Cardiac fibroblast (primary cell): Measurements from ENCODE around the gene TMEM270.
A peak's percentile ranks its signal among the peaks of the same experiment; 100 is the strongest.

Source experiments
- DNase-seq, 2 donors: peaks; one replicate each; pipeline versions ENCODE4 v3.0.0 to v3.0.0-alpha.2; 2010; ENCODE audit warnings: low read depth in 2 of 2
- H3K4me3 ChIP-seq, 2 donors: replicated peaks in 1 of 2; 1 replicate in 1 of 2; 2 replicates in 1 of 2; pipeline ENCODE4 v1.5.1; 2011; ENCODE audit warnings: low read depth in 2 of 2, low read length in 2 of 2, mild to moderate bottlenecking in 2 of 2, moderate library complexity in 1 of 2
- CTCF ChIP-seq: IDR thresholded peaks from one replicate; pipeline ENCODE4 v1.5.1; 2011; ENCODE audit warnings: low read depth, mild to moderate bottlenecking, low read length, inconsistent platforms

The TMEM270 gene

DNA sequence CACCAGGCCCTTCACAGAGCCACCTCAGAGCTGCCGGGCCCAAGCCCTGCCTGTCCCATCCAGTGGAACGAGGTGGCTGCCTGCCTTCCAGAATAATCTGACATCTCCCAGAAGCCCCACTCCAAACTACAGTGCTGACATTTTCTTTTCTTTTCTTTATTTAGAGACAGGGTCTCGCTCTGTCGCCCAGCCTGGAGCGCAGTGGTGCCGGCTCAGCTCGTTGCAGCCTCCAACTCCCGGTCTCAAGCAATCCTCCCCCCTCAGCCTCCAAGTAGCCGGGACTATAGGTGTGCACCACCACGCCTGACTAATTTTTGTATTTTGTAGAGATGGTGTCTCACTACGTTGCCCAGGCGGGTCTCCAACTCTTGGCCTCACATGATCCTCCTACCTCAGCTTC lies 346 bp downstream of the TMEM270 start:
- no peak for DNase-seq
- no peak for TF ChIP-seq CTCF
- no peak overlapping the region for H3K4me3 ChIP-seq

- DNase-seq = no peak
- TF ChIP-seq CTCF = no peak
- H3K4me3 ChIP-seq = no peak overlapping the region
These were observed 4.2 kb downstream of the TMEM270 start for GRCh38 chr7:73864981-73865711.

GRCh38 chr7:73865738-73866445 lies 4.9 kb downstream of the TMEM270 start:
- peak; percentile 80 for TF ChIP-seq CTCF
- peak; percentile 76 for DNase-seq

GRCh38 chr7:73866446-73866767 lies 5.4 kb downstream of the TMEM270 start:
- no peak for TF ChIP-seq CTCF
- DNase-seq = no peak
- no peak overlapping the region for H3K4me3 ChIP-seq

More at GRCh38 chr7:73865738-73866445, 4.9 kb downstream of the TMEM270 start:
- H3K4me3 ChIP-seq = no peak overlapping the region

DNA sequence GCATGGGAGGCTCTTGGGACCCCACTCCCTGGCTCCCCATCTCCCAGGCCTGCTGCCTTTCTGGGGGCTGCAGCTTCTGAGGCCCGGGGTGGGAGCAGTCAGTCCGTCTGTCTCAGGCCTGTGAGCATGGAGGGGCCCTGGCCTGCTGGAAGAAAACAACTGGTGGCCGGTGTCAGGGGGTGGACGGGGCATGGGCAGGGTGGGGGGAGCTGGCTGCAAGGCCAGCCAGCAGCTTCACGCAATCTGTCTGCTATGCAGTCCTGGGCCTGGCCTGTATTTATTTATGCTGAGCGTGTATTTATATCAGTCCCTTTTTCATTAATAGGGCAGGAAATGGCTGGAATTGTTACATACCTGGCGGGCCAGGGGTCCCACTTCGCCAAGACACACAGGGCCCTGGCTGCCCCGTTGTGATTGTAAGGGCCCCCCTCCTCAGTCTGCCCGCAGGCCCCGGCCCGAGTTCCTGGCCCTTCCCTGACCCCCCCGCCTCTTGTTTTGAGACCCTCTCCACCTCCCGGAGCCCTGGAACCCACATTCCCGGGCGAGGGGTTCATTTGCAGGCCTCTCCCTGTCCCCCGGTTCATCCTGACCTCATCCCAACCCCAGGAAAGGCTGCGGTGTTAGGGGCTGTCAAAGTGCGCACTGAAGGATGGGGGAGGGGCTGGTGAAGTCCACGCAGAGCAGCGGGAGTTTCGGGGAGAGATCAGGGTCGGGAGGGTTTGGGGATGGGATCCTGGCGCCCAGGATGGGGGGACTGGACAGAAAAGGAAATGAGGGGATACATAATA lies 8.2 kb downstream of the TMEM270 start:
- no peak for TF ChIP-seq CTCF
- DNase-seq = no peak
- H3K4me3 ChIP-seq = no peak overlapping the region

DNA sequence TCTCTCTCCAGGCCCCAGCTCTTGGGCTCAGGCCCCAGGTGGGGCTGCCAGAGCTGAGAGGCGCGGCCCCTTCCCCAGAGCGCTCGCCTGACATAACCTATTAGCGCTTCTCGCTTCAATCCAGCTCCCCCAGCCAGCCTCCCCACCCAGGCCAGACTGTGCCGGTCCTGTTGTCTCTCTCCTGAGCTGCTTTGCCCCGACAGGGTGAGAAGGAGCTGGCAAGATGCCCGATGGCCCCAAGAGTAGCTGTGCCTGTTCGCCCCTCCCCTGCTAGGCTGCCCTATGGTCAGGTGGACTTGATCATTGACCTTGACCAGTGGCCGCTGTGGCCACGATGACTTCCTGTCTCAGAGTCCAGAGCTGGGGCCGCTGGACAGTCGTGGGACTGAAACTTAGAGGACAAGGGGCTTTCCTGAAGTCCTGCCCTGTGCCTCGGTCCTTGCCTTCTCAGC lies 9.1 kb downstream of the TMEM270 start:
- H3K4me3 ChIP-seq = no peak overlapping the region
- no peak for TF ChIP-seq CTCF
- no peak for DNase-seq
